WTC11 (cell line): ENCODE data around the gene DHDDS. TPM values are rescaled to one million over a fixed set of nuclear protein-coding genes. Genes with fewer than 3 reads are reported as not detected.

ENCODE experiments used
- AR ChIP-seq: fragments of 250-450 bp; sonication (Bioruptor Pico); IDR thresholded peaks from 2 replicates; pipeline ENCODE4 v1.9.0; 2021; ENCODE audit warnings: mild to moderate bottlenecking
- ATF2 ChIP-seq: sonication (generic); formaldehyde crosslinking; IDR thresholded peaks from 2 replicates; pipeline ENCODE4 v1.8.1; 2022; ENCODE audit warnings: low read depth, missing genetic modification reagents, borderline replicate concordance
- CREB1 ChIP-seq: sonication (generic); formaldehyde crosslinking; IDR thresholded peaks from 2 replicates; pipeline ENCODE4 v1.8.0; 2023; ENCODE audit warnings: mild to moderate bottlenecking, missing genetic modification reagents
- E2F5 ChIP-seq: sonication (generic); formaldehyde crosslinking; IDR thresholded peaks from 2 replicates; pipeline ENCODE4 v1.8.1; 2022; ENCODE audit warnings: mild to moderate bottlenecking, moderate library complexity, missing genetic modification reagents
- ELF4 ChIP-seq: sonication (generic); formaldehyde crosslinking; IDR thresholded peaks from 2 replicates; pipeline ENCODE4 v1.8.1; 2022; ENCODE audit warnings: low read depth, mild to moderate bottlenecking, moderate library complexity, missing genetic modification reagents
- FOXJ3 ChIP-seq: sonication (generic); formaldehyde crosslinking; IDR thresholded peaks from 2 replicates; pipeline ENCODE4 v1.9.0; 2021; ENCODE audit warnings: missing genetic modification reagents, mild to moderate bottlenecking, borderline replicate concordance
- GRHL2 ChIP-seq: fragments of 250-450 bp; sonication (Bioruptor Pico); IDR thresholded peaks from 2 replicates; pipeline ENCODE4 v1.8.0; 2022; ENCODE audit warnings: mild to moderate bottlenecking, moderate library complexity; ENCODE audit not compliant: insufficient replicate concordance, severe bottlenecking
- HMGA2 ChIP-seq: fragments of 250-450 bp; sonication (Bioruptor Pico); IDR thresholded peaks from 2 replicates; pipeline ENCODE4 v1.4.0; 2021; ENCODE audit warnings: mild to moderate bottlenecking, moderate library complexity
- HMGXB4 ChIP-seq: sonication (generic); formaldehyde crosslinking; IDR thresholded peaks from 2 replicates; pipeline ENCODE4 v1.8.1; 2023; ENCODE audit warnings: mild to moderate bottlenecking, moderate library complexity, missing genetic modification reagents
- IRF1 ChIP-seq: sonication (generic); formaldehyde crosslinking; IDR thresholded peaks from 2 replicates; pipeline ENCODE4 v1.8.0; 2023; ENCODE audit warnings: missing genetic modification reagents
- KAT7 ChIP-seq: sonication (generic); formaldehyde crosslinking; IDR thresholded peaks from 2 replicates; pipeline ENCODE4 v1.8.1; 2023; ENCODE audit warnings: missing genetic modification reagents, mild to moderate bottlenecking, borderline replicate concordance
- MAX ChIP-seq: sonication (generic); formaldehyde crosslinking; IDR thresholded peaks from 2 replicates; pipeline ENCODE4 v1.8.0; 2022; ENCODE audit warnings: mild to moderate bottlenecking, missing genetic modification reagents
- NR2C2 ChIP-seq: sonication (generic); formaldehyde crosslinking; IDR thresholded peaks from 2 replicates; pipeline ENCODE4 v1.8.0; 2022; ENCODE audit warnings: mild to moderate bottlenecking, missing genetic modification reagents
- RELA ChIP-seq: sonication (generic); formaldehyde crosslinking; IDR thresholded peaks from 2 replicates; pipeline ENCODE4 v1.8.1; 2022; ENCODE audit warnings: missing genetic modification reagents, mild to moderate bottlenecking, borderline replicate concordance
- TCF7 ChIP-seq: sonication (generic); formaldehyde crosslinking; IDR thresholded peaks from 2 replicates; pipeline ENCODE4 v1.8.0; 2022; ENCODE audit warnings: mild to moderate bottlenecking, low read depth, missing genetic modification reagents, moderate library complexity
- TEAD1 ChIP-seq: sonication (generic); formaldehyde crosslinking; IDR thresholded peaks from 2 replicates; pipeline ENCODE4 v1.8.0; 2022; ENCODE audit warnings: mild to moderate bottlenecking, missing genetic modification reagents
- ZNF219 ChIP-seq: sonication (generic); formaldehyde crosslinking; IDR thresholded peaks from 2 replicates; pipeline ENCODE4 v1.8.0; 2023; ENCODE audit warnings: missing genetic modification reagents, mild to moderate bottlenecking, borderline replicate concordance
- total RNA-seq: library from RNA; stranded (reverse); gene quantifications from 3 replicates; pipeline ENCODE4 v1.2.3, GENCODE V29; 2021
- TF ChIP-seq, protein P1 (sequence below): sonication (generic); formaldehyde crosslinking; IDR thresholded peaks from 2 replicates; pipeline ENCODE4 v1.8.1; 2023; ENCODE audit warnings: mild to moderate bottlenecking, missing genetic modification reagents
- TF ChIP-seq, protein P2 (sequence below): sonication (generic); formaldehyde crosslinking; IDR thresholded peaks from 2 replicates; pipeline ENCODE4 v1.8.1; 2022; ENCODE audit warnings: low read depth, mild to moderate bottlenecking, moderate library complexity, missing genetic modification reagents, borderline replicate concordance
- TF ChIP-seq, protein P3 (sequence below): sonication (generic); formaldehyde crosslinking; IDR thresholded peaks from 2 replicates; pipeline ENCODE4 v1.8.1; 2023; ENCODE audit warnings: mild to moderate bottlenecking, missing genetic modification reagents
- TF ChIP-seq, protein P4 (sequence below): sonication (generic); formaldehyde crosslinking; IDR thresholded peaks from 2 replicates; pipeline ENCODE4 v1.8.0; 2023; ENCODE audit warnings: missing genetic modification reagents, mild to moderate bottlenecking, borderline replicate concordance

Gene DHDDS
- total RNA-seq, 1 experiment from 2014 or later, result 55.4 TPM

DNA sequence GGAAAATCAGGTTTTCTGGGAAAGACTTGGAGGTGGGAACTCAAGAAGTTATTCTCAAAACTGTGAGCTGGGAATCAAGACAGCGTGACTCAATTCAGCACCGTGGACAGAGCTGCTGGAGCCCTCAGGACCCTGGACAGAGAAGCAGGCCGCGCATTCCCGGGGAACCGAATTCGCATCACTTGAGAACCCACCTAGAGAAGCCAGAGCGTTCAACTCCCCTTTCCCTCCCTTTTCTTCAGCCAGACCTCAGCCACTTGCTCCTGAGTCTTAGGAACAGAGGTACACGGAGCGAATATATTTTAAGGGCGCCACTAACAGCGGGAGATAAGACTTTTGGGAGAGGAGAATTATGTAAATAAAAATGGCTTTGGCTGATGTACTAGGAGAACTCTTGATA, 23.5 kb upstream of the DHDDS start (continued):
- TF ChIP-seq ZNF219 (peak; percentile 100), HMGA2 (CRISPR knock-in tag) (no peak), AR (no peak), ATF2 (CRISPR knock-in tag) (peak; percentile 98), NR2C2 (CRISPR knock-in tag) (peak; percentile 91), MAX (peak; percentile 97), TCF7 (peak; percentile 99), RELA (CRISPR knock-in tag) (peak; percentile 99), IRF1 (CRISPR knock-in tag) (peak; percentile 100), CREB1 (CRISPR knock-in tag) (peak; percentile 99), TEAD1 (CRISPR knock-in tag) (peak; percentile 100), E2F5 (CRISPR knock-in tag) (peak; percentile 99), ELF4 (CRISPR knock-in tag) (peak; percentile 99), FOXJ3 (CRISPR knock-in tag) (peak; percentile 98), GRHL2 (CRISPR knock-in tag) (no peak), KAT7 (CRISPR knock-in tag) (peak; percentile 100), HMGXB4 (CRISPR knock-in tag) (peak; percentile 86; the same call in 1 of the 2 replicates)
- TF ChIP-seq, protein P1, sequence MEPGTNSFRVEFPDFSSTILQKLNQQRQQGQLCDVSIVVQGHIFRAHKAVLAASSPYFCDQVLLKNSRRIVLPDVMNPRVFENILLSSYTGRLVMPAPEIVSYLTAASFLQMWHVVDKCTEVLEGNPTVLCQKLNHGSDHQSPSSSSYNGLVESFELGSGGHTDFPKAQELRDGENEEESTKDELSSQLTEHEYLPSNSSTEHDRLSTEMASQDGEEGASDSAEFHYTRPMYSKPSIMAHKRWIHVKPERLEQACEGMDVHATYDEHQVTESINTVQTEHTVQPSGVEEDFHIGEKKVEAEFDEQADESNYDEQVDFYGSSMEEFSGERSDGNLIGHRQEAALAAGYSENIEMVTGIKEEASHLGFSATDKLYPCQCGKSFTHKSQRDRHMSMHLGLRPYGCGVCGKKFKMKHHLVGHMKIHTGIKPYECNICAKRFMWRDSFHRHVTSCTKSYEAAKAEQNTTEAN, result peak; percentile 100
- TF ChIP-seq, protein P2, sequence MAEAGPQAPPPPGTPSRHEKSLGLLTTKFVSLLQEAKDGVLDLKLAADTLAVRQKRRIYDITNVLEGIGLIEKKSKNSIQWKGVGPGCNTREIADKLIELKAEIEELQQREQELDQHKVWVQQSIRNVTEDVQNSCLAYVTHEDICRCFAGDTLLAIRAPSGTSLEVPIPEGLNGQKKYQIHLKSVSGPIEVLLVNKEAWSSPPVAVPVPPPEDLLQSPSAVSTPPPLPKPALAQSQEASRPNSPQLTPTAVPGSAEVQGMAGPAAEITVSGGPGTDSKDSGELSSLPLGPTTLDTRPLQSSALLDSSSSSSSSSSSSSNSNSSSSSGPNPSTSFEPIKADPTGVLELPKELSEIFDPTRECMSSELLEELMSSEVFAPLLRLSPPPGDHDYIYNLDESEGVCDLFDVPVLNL (CRISPR knock-in tag), result peak; percentile 99
- TF ChIP-seq, protein P3, sequence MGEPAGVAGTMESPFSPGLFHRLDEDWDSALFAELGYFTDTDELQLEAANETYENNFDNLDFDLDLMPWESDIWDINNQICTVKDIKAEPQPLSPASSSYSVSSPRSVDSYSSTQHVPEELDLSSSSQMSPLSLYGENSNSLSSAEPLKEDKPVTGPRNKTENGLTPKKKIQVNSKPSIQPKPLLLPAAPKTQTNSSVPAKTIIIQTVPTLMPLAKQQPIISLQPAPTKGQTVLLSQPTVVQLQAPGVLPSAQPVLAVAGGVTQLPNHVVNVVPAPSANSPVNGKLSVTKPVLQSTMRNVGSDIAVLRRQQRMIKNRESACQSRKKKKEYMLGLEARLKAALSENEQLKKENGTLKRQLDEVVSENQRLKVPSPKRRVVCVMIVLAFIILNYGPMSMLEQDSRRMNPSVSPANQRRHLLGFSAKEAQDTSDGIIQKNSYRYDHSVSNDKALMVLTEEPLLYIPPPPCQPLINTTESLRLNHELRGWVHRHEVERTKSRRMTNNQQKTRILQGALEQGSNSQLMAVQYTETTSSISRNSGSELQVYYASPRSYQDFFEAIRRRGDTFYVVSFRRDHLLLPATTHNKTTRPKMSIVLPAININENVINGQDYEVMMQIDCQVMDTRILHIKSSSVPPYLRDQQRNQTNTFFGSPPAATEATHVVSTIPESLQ (CRISPR knock-in tag), result peak; percentile 97
- TF ChIP-seq, protein P4, sequence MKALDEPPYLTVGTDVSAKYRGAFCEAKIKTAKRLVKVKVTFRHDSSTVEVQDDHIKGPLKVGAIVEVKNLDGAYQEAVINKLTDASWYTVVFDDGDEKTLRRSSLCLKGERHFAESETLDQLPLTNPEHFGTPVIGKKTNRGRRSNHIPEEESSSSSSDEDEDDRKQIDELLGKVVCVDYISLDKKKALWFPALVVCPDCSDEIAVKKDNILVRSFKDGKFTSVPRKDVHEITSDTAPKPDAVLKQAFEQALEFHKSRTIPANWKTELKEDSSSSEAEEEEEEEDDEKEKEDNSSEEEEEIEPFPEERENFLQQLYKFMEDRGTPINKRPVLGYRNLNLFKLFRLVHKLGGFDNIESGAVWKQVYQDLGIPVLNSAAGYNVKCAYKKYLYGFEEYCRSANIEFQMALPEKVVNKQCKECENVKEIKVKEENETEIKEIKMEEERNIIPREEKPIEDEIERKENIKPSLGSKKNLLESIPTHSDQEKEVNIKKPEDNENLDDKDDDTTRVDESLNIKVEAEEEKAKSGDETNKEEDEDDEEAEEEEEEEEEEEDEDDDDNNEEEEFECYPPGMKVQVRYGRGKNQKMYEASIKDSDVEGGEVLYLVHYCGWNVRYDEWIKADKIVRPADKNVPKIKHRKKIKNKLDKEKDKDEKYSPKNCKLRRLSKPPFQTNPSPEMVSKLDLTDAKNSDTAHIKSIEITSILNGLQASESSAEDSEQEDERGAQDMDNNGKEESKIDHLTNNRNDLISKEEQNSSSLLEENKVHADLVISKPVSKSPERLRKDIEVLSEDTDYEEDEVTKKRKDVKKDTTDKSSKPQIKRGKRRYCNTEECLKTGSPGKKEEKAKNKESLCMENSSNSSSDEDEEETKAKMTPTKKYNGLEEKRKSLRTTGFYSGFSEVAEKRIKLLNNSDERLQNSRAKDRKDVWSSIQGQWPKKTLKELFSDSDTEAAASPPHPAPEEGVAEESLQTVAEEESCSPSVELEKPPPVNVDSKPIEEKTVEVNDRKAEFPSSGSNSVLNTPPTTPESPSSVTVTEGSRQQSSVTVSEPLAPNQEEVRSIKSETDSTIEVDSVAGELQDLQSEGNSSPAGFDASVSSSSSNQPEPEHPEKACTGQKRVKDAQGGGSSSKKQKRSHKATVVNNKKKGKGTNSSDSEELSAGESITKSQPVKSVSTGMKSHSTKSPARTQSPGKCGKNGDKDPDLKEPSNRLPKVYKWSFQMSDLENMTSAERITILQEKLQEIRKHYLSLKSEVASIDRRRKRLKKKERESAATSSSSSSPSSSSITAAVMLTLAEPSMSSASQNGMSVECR, result peak; percentile 100
